Measurements from ENCODE around the gene GOSR1.
"Not testable (repeated sequence)": the region's sequence is repeated elsewhere in the genome, so short reads cannot be mapped to it uniquely, and the experiment has no call there.

GRCh38 chr17:30572651-30573554 is 95.7 kb downstream of the GOSR1 start:
- not testable (repeated sequence) for TF ChIP-seq CTCF, POLR2A (IDR thresholded peaks at IDR 0.05)

All from right lobe of liver (tissue), 4 donors.